ENCODE data around the gene ZCCHC7.

DNA sequence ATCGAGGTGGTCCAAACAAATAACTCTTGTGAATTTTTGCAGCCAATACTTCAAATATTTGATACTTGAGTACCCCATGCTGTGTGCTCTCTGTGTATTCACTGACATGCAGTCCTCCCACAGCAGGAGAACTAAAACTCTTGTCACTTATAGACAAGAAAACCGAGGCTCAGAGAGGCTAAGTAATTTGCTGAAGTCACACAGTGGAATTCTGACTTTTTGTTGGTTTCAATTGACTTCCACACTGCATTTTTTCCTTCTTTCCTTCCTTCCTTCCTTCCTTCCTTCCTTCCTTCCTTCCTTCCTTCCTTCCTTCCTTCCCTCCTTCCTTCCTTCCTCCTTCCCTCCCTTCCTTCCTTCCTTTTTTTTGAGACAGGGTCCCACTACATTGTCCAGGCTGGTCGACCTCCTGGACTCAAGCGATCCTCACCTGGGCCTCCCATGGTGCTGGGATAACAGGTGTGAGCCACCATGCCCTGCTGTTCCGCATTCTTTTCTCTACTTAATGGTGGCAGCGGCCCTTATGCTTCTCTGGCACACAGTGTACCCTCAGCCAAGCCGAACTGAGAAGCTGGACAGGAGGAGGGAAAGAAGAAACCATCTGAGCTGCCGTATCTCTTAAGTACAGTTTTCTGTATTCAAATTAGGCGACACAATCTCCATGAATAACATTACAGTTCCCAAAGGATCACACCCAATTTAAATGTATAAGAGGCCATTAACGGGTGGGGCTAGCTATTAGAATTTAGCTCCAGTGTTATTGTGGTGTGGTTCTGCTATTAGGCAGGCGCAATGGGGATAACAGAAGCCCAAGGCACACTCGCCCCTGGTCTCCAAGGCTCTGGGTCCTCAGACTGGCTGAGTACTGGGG is 263.7 kb downstream of the ZCCHC7 start:
- TF ChIP-seq EZH2 (IDR thresholded peaks at IDR 0.05; ENCODE audit: borderline replicate concordance, low read depth, low read length) (no peak), CTCF (IDR thresholded peaks at IDR 0.05 in 2 of 3, conservative IDR thresholded peaks at IDR 0.05 in 1 of 3; ENCODE audit: insufficient read depth in 2 of 3, low read depth in 1 of 3, low read length in 3 of 3) (no peak), SMAD3 (CRISPR knock-in tag; conservative IDR thresholded peaks at IDR 0.05) (no peak), HNRNPLL (IDR thresholded peaks at IDR 0.05; ENCODE audit: low read depth, low read length, poor library complexity, severe bottlenecking) (no peak), SIN3A (IDR thresholded peaks at IDR 0.05; ENCODE audit: borderline replicate concordance in 2 of 2, control insufficient read depth in 1 of 2, low read depth in 2 of 2, low read length in 2 of 2) (no peak), TAF1 (IDR thresholded peaks at IDR 0.05; ENCODE audit: control insufficient read depth, extremely low read depth, insufficient read depth, low read length, severe bottlenecking) (no peak), ZNF511 (CRISPR knock-in tag; IDR thresholded peaks at IDR 0.05) (no peak), EP300 (IDR thresholded peaks at IDR 0.05; ENCODE audit: low read length) (no peak), SPI1 (IDR thresholded peaks at IDR 0.05; ENCODE audit: borderline replicate concordance, low read depth, low read length) (no peak), FOXK2 (conservative IDR thresholded peaks at IDR 0.05 in 1 of 2, IDR thresholded peaks at IDR 0.05 in 1 of 2; ENCODE audit: low read depth in 2 of 2) (no peak), ZNF311 (CRISPR knock-in tag; IDR thresholded peaks at IDR 0.05) (no peak), CGGBP1 (CRISPR knock-in tag; IDR thresholded peaks at IDR 0.05) (no peak)
